GM12873 (cell line): ENCODE data around the gene SLAMF1.
A peak's percentile ranks its signal among the peaks of the same experiment; 100 is the strongest.

Experiments
- TF ChIP-seq, protein P1 (sequence below): IDR thresholded peaks from 2 replicates; pipeline ENCODE4 v1.5.1; 2012; ENCODE audit warnings: low read depth, mild to moderate bottlenecking, moderate library complexity, low read length, control low read depth; ENCODE audit not compliant: insufficient read depth; ENCODE audit errors: missing control alignments

The SLAMF1 gene

DNA sequence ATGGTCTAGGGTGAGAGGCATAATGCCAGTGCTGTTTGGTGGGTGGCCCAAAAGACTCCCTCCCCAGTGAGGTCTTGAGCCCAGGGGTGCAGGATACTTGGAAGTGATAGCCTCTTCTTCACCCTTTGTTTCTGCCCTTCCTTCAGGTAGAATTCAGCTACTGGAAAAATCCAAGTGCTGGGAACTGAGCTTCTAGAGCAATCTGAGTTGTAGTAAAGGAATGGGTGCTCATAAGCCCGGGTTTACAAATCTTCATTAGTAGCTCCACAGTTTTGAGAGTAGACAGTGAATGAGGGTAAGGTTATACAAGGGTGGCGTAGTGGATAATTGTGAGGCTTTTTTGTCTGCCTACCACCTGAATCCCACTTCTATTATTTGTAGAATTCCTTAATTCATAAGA is 38.3 kb downstream of the SLAMF1 start:
- TF ChIP-seq, protein P1, sequence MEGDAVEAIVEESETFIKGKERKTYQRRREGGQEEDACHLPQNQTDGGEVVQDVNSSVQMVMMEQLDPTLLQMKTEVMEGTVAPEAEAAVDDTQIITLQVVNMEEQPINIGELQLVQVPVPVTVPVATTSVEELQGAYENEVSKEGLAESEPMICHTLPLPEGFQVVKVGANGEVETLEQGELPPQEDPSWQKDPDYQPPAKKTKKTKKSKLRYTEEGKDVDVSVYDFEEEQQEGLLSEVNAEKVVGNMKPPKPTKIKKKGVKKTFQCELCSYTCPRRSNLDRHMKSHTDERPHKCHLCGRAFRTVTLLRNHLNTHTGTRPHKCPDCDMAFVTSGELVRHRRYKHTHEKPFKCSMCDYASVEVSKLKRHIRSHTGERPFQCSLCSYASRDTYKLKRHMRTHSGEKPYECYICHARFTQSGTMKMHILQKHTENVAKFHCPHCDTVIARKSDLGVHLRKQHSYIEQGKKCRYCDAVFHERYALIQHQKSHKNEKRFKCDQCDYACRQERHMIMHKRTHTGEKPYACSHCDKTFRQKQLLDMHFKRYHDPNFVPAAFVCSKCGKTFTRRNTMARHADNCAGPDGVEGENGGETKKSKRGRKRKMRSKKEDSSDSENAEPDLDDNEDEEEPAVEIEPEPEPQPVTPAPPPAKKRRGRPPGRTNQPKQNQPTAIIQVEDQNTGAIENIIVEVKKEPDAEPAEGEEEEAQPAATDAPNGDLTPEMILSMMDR, result no peak

DNA sequence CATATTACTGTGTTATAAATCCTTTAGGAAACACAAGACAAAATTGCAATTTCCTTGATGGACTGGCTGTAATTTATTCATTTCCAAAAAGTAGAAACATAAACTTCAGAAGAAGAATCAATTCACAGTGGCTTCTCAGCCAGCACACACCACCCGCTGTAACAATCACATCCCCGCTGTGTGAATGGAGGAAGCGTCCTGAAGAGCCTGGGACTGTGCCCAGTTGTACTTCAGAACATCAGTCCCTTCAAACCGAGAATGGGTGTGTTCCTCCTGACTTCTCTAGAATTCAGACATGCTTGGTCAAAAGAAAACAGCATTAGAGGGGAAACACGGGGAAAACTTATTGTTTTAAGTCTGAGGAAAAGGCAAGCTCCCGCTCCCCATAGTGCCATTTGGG is 38.8 kb downstream of the SLAMF1 start:
- TF ChIP-seq, protein P1, result no peak

DNA sequence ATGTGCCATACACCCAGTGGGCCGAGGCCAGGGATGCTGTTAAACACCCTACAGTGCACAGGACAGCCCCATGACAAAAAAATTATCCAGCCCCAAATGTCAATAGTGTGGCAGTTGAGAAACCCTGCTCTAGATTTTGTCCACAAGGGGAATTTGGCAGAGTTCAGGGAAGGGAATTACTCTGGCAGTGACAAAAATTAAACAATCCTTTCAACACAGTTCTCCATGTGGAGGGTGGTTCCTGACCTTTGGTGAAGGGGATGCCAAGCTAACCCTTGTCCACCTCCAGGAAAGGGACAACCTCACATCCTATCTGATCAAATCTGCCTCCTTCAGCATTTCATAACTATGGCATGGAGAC is 39.2 kb downstream of the SLAMF1 start:
- TF ChIP-seq, protein P1, result no peak

DNA sequence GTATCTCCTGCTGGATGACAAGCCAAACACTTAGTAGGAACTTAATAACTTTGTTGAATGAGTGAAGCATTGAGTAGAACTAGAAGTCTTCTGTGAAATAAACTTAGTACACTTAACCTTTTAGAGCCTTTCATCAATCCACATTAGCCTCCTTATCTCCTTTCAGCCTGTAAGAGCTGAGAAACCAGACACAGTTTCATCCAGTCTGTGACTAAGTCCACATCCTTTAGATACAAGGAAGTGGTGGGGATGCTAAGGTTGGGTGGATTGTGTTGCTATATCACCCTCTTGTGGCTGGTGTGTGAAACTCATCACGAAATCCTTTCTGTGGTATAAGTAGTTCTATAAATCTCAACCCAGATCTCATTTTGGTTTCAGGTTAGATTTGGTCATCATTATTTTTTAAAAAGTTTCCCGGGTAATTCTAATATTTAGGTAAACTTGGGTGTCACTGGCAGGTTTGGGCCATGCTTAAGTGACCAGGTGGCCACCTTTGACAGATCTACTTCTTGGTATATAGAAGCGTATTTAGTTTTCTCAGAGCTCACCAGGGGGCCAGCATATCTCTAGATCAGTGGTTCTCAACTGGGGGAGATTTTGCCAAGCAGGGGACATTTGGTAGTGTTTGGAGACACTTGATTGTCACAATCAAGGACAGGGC is 39.7 kb downstream of the SLAMF1 start:
- TF ChIP-seq, protein P1, result peak; percentile 75

DNA sequence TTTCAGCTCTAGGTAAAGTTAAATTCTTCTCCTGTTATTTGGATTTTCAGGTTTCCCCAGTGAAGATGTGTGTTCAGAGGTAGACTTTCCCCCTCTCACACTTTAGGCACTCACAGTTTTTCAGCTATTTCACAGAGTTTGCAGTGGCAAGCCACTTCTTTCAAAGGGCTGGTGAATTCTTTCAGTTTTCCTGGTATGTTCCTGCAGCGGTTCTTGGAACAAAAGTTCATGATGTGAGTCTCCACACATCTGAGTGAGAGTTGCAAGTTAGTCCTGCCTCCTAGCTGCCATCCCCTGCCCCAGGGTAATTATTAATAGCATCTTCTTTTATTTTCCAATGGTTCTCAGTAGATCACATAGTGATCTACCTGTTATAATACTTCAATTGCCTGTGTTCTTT is 40.2 kb downstream of the SLAMF1 start:
- TF ChIP-seq, protein P1, result no peak

DNA sequence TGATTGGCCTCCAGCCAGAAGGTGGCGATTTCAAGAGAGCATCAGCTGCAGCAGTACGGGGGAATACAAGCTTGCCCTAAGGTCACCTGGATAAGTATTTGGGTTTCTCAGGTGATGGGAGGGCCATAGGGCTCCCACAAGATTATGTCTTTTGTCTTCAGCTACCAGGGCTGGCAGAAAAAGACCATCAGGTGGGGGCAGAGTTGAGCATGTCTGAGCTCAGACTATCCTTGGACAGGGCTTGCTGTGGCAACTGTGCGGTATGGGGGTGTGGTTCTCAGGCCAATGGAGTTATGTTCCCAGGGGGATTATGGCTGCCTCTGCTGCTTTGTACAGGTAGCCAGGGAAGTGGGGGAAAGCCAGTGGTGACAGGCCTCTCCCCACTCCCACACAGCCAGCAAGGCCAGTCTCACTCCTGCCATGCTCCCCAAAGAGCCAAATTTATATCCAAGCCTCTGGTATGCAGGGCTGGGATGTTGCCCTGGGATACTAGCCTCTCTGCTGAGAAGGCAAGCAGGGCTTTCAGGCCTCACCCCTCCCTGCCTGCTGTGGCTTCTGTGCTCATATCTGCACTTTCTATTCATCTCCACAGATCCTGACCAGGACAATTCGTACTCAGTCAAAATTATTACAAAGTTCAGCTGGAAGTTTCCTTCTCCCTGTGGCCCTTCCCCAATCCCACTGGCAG is 40.9 kb downstream of the SLAMF1 start:
- TF ChIP-seq, protein P1, result peak; percentile 15

DNA sequence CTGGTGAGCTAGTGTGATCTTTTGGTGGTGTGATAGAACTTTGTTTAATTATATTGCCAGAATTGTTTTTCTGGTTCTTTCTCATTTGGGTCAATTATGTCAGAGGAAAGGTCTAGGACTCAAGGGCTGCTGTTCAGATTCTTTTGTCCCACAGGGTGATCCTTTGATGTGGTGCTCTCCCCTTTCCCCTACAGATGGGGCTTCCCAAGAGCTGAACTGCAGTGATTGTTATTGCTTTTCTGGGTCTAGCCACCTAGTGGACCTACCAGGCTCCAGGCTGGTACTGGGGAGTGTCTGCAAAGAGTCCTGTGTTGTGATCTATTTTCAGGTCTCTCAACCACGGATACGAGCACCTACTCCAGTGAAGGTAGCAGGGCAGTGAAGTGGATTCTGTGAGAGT is 41.6 kb downstream of the SLAMF1 start:
- TF ChIP-seq, protein P1, result peak; percentile 23
